Neutrophil (primary cell): ENCODE data around the gene RHOU.

ENCODE experiments used
- H3K27ac ChIP-seq: fragments of 200-600 bp; sonication (generic); 2 replicates; pipeline ENCODE4 v1.5.1; 2016; ENCODE audit warnings: mild to moderate bottlenecking, moderate library complexity
- H3K27me3 ChIP-seq: fragments of 200-600 bp; sonication (generic); 2 replicates; pipeline ENCODE4 v1.6.0; 2016; ENCODE audit warnings: mild to moderate bottlenecking
- H3K36me3 ChIP-seq: fragments of 200-600 bp; sonication (generic); 2 replicates; pipeline ENCODE4 v1.5.1; 2017
- H3K4me1 ChIP-seq, 2 experiments: fragments of 200-600 bp in 1 of 2; sonication (generic) in 1 of 2; 1 replicate in 1 of 2; 2 replicates in 1 of 2; pipeline versions ENCODE4 v1.5.1 to v1.6.1; 2013 to 2016; ENCODE audit warnings: low read depth in 1 of 2, low read length in 1 of 2, mild to moderate bottlenecking in 1 of 2, moderate library complexity in 1 of 2; ENCODE audit not compliant: control insufficient read depth in 1 of 2, insufficient read depth in 1 of 2
- H3K4me3 ChIP-seq, 2 experiments: fragments of 200-600 bp in 1 of 2; sonication (generic) in 1 of 2; 1 replicate in 1 of 2; 2 replicates in 1 of 2; pipeline ENCODE4 v1.5.1; 2013 to 2016; ENCODE audit warnings: low read depth in 1 of 2, low read length in 1 of 2, mild to moderate bottlenecking in 1 of 2, moderate library complexity in 1 of 2
- H3K9me3 ChIP-seq: fragments of 200-600 bp; sonication (generic); 2 replicates; pipeline ENCODE4 v1.5.1; 2016
- TF ChIP-seq, protein P1 (sequence below): fragments of 200-600 bp; sonication (generic); IDR thresholded peaks from 2 replicates; pipeline ENCODE4 v1.5.1; 2016; ENCODE audit warnings: antibody characterized with exemption

The RHOU gene

DNA sequence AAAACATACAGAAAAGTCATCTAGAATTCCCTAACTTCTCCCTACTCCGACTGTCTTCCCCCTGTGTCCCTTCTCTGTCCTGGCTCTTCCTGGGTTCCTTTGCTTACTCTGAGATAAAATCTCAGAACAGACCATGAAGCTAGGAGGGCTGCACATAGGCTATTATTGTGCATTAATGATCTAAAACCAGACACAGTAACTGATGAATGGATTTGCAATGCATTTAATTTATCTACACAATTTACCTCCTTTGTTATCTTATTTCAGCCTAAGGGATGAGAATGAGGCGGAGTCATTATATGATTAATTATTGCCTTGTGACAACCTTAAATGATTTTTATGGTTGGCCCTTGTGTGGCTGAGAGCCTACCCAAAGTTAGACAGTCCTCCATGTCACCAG, 14.5 kb downstream of the RHOU start:
- H3K9me3 ChIP-seq: no peaks in the 10 kb centered on the region
- H3K36me3 ChIP-seq: peaks cover 23% of the 10 kb centered on the region
- H3K4me1 ChIP-seq: no peaks in the 10 kb centered on the region
- H3K27me3 ChIP-seq: peaks cover 21% of the 10 kb centered on the region
- no peak overlapping the region for H3K4me3 ChIP-seq
- TF ChIP-seq, protein P1, sequence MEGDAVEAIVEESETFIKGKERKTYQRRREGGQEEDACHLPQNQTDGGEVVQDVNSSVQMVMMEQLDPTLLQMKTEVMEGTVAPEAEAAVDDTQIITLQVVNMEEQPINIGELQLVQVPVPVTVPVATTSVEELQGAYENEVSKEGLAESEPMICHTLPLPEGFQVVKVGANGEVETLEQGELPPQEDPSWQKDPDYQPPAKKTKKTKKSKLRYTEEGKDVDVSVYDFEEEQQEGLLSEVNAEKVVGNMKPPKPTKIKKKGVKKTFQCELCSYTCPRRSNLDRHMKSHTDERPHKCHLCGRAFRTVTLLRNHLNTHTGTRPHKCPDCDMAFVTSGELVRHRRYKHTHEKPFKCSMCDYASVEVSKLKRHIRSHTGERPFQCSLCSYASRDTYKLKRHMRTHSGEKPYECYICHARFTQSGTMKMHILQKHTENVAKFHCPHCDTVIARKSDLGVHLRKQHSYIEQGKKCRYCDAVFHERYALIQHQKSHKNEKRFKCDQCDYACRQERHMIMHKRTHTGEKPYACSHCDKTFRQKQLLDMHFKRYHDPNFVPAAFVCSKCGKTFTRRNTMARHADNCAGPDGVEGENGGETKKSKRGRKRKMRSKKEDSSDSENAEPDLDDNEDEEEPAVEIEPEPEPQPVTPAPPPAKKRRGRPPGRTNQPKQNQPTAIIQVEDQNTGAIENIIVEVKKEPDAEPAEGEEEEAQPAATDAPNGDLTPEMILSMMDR: no peak
- no peak overlapping the region for H3K27ac ChIP-seq

DNA sequence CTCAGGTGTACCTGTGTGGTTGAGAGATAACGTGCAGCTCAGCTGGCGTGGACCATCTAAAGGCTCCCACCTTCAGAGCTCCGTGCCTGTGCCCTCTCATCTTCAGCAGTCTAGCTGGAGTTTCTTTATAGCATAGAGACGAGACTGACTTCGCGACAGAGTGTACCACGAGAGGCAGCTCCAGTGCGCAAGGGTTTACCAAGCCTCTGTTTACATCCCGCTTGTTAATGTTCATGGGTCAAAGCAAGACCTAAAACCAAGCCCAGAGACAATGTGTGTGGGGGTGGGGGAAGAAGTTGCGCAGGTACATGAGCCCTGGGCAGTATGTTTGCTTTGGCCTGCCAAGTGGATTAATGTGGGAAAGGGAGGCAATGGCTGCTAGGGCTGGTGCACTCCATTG, 15.6 kb downstream of the RHOU start:
- no peaks in the 10 kb centered on the region for H3K4me1 ChIP-seq
- peaks cover 12% of the 10 kb centered on the region for H3K36me3 ChIP-seq
- TF ChIP-seq, protein P1: no peak
- H3K9me3 ChIP-seq: no peaks in the 10 kb centered on the region
- H3K4me3 ChIP-seq: no peak overlapping the region
- H3K27ac ChIP-seq: no peak overlapping the region
- peaks cover 33% of the 10 kb centered on the region for H3K27me3 ChIP-seq

GRCh38 chr1:228751360-228752098, 16.2 kb downstream of the RHOU start:
- no peak overlapping the region for H3K27ac ChIP-seq
- H3K36me3 ChIP-seq: peaks cover 8% of the 10 kb centered on the region
- no peaks in the 10 kb centered on the region for H3K9me3 ChIP-seq
- H3K27me3 ChIP-seq: peaks cover 39% of the 10 kb centered on the region
- H3K4me3 ChIP-seq: no peak overlapping the region
- no peaks in the 10 kb centered on the region for H3K4me1 ChIP-seq
- TF ChIP-seq, protein P1: no peak

DNA sequence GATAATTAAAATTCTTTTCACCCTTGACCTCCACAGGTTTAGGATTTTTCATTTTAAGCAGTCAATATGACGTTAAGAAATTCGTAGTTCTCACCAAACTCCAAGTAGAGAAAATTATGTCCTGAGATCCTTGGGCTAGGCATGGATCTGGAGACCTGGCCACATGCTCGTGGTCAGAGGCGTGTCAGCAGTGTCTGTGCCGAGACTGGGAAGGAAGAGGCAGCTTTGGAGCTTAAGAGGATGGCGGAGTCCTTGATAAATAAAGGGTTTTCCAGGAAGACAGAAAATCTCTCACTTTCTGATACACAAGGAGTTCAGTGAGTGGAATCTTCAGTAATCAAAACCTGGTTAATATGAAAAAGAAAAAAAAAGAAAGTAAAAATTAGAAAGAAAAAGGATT, 17.0 kb downstream of the RHOU start:
- H3K27ac ChIP-seq: no peak overlapping the region
- peaks cover 44% of the 10 kb centered on the region for H3K27me3 ChIP-seq
- no peaks in the 10 kb centered on the region for H3K9me3 ChIP-seq
- no peaks in the 10 kb centered on the region for H3K4me1 ChIP-seq
- H3K36me3 ChIP-seq: peaks cover 2% of the 10 kb centered on the region
- no peak overlapping the region for H3K4me3 ChIP-seq
- TF ChIP-seq, protein P1: no peak

DNA sequence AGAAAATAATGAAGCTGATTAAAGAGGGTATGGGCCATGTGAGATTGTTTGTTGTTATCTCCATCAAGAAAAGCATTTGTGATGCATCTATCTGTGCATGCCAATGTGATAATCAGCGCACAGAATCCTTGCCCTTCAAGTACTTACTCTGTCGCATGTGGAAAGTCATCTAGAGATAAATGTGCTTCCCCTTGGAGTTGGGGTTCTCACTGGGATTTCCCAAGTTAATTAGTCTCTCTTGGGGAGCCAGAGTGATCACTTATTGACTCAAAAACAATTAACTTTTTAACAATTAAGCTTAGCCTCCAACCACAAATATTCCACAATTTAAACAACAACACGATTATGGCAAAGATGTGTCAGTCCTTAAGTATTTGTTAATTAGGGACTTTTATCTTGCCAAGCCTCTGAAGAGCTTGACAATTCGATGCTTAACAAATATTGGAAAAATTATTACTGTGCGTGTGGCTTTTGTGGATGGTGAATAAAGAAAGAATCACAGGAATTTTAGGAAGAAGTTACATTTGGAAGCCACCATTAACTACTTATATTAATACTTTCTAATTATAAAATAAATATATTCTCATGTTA, 17.5 kb downstream of the RHOU start:
- Histone ChIP-seq H3K4me3 (no peak overlapping the region), H3K4me1 (no peaks in the 10 kb centered on the region), H3K27ac (no peak overlapping the region), H3K27me3 (peaks cover 49% of the 10 kb centered on the region), H3K9me3 (no peaks in the 10 kb centered on the region), H3K36me3 (no peaks in the 10 kb centered on the region)
- TF ChIP-seq, protein P1: no peak
